Measurements from ENCODE around the gene C6orf15. TPM values are rescaled to one million over a fixed set of nuclear protein-coding genes. Genes with fewer than 3 reads are reported as not detected.

C6orf15 gene
- total RNA-seq, 1 experiment from 2014 or later: not detected

GRCh38 chr6:31125586-31126363 is 13.4 kb upstream of the C6orf15 start:
- Histone ChIP-seq H3K27me3 (ENCODE audit: low read length) (no peaks in the 10 kb centered on the region), H3K79me2 (ENCODE audit: low read length) (no peaks in the 10 kb centered on the region), H2AFZ (ENCODE audit: low read length) (no peak overlapping the region), H3K27ac (ENCODE audit: low read length) (peak overlapping the region; percentile 61), H4K20me1 (ENCODE audit: low read length) (no peaks in the 10 kb centered on the region), H3K4me2 (ENCODE audit: low read length) (peak overlapping the region; percentile 39; the same call in 1 of the 2 replicates), H3K9ac (ENCODE audit: low read length) (no peak overlapping the region), H3K4me1 (ENCODE audit: insufficient read depth, low read length) (peaks cover 34% of the 10 kb centered on the region), H3K9me3 (ENCODE audit: low read length) (no peaks in the 10 kb centered on the region), H3K9me2 (replicated peaks; ENCODE audit: low read length) (no peaks in the 10 kb centered on the region), H3K36me3 (ENCODE audit: low read depth, low read length) (no peaks in the 10 kb centered on the region), H3K4me3 (ENCODE audit: low read length) (no peak overlapping the region), H3F3A (ENCODE audit: low read length, unreplicated experiment) (no peaks in the 10 kb centered on the region)
- TF ChIP-seq EZH2 (IDR thresholded peaks at IDR 0.05; ENCODE audit: low read length, unreplicated experiment) (no peak), CTCF (conservative IDR thresholded peaks at IDR 0.05; ENCODE audit: low read depth, low read length) (no peak)
- peak; percentile 40 for DNase-seq
- ATAC-seq: peak; percentile 39
- no TSS peak for BruUV-seq (replicated peaks)
- CTCF ChIA-PET: interaction anchor here (0.6 to 2.3 kb wide), 3 partner anchors 33 to 218 kb away, joined by 3 to 8 read pairs (median 7); no protein-coding TSS in a partner anchor
- intact Hi-C loops (cut with micrococcal nuclease): no loop called here
- POLR2A ChIA-PET (ENCODE audit: unreplicated experiment): no interaction called here

- peak; percentile 83 for ATAC-seq
Observed at GRCh38 chr6:31125162-31125561, 12.8 kb upstream of the C6orf15 start.

More at GRCh38 chr6:31125162-31125561, 12.8 kb upstream of the C6orf15 start:
- DNase-seq: peak; percentile 87
- Histone ChIP-seq H3K36me3 (ENCODE audit: low read depth, low read length) (no peaks in the 10 kb centered on the region), H3K79me2 (ENCODE audit: low read length) (no peaks in the 10 kb centered on the region), H3K9me2 (replicated peaks; ENCODE audit: low read length) (no peaks in the 10 kb centered on the region), H3K27ac (ENCODE audit: low read length) (peak overlapping the region; percentile 61), H3K4me3 (ENCODE audit: low read length) (no peak overlapping the region), H3K4me1 (ENCODE audit: insufficient read depth, low read length) (peaks cover 34% of the 10 kb centered on the region), H4K20me1 (ENCODE audit: low read length) (no peaks in the 10 kb centered on the region), H3K4me2 (ENCODE audit: low read length) (peak overlapping the region; percentile 39), H3F3A (ENCODE audit: low read length, unreplicated experiment) (no peaks in the 10 kb centered on the region), H3K9me3 (ENCODE audit: low read length) (no peaks in the 10 kb centered on the region), H3K9ac (ENCODE audit: low read length) (peak overlapping the region; percentile 18; the same call in 1 of the 2 replicates), H2AFZ (ENCODE audit: low read length) (0 out of 2 replicates have a peak overlapping the region, but pooled peaks have one; percentile 10), H3K27me3 (ENCODE audit: low read length) (no peaks in the 10 kb centered on the region)
- POLR2A ChIA-PET (ENCODE audit: unreplicated experiment): no interaction called here
- no TSS peak for BruUV-seq (replicated peaks)
- CTCF ChIA-PET: interaction anchor here (0.6 kb wide), 1 partner anchor 73 kb away, joined by 3 read pairs; no protein-coding TSS in a partner anchor
- intact Hi-C loops (cut with micrococcal nuclease): no loop called here
- TF ChIP-seq EZH2phosphoT487 (IDR thresholded peaks at IDR 0.05; ENCODE audit: borderline replicate concordance, low read length) (no peak), EZH2 (IDR thresholded peaks at IDR 0.05; ENCODE audit: low read length, unreplicated experiment) (no peak), CTCF (conservative IDR thresholded peaks at IDR 0.05; ENCODE audit: low read depth, low read length) (no peak)

Measured in PC-3 (cell line).